ENCODE results near the gene FOXK1. TPM values are rescaled to one million over a fixed set of nuclear protein-coding genes. Genes with fewer than 3 reads are reported as not detected.

FOXK1 gene
- total and polyA plus RNA-seq, 2 of the 13 experiments (the other 11 are each of a cell fraction or from before 2014, with no cell fraction given), result 4.6 to 8.8 TPM

DNA sequence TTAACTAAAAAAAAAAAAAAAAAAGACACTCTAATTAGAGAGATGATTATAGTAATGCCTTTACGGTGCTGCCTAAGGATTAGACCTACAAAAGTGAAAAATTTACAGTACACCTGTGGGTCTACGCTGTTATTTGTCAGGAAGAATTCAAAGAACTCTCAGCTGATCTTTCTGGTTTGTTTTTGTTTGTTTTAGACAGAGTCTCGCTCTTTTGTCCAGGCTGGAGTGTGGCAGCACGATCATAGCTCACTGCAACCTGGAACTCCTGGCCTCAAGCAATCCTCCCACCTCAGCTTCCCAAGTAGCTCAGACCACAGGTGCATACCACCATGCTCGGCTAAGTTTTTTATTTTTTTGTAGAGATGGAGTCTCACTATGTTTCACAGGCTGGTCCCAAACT is 28.3 kb upstream of the FOXK1 start:
- TF ChIP-seq ZNF121 (CRISPR knock-in tag; IDR thresholded peaks at IDR 0.05), result peak; percentile 91
- no peak for TF ChIP-seq NR2C2 (CRISPR knock-in tag; IDR thresholded peaks at IDR 0.05; ENCODE audit: borderline replicate concordance)
- TF ChIP-seq, protein P1, sequence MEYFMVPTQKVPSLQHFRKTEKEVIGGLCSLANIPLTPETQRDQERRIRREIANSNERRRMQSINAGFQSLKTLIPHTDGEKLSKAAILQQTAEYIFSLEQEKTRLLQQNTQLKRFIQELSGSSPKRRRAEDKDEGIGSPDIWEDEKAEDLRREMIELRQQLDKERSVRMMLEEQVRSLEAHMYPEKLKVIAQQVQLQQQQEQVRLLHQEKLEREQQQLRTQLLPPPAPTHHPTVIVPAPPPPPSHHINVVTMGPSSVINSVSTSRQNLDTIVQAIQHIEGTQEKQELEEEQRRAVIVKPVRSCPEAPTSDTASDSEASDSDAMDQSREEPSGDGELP (IDR thresholded peaks at IDR 0.05; ENCODE audit: borderline replicate concordance, low read depth), result peak; percentile 58; the same call in 1 of the 2 replicates
- 0 out of 2 replicates have a peak, but pooled peaks have one; percentile 38 for TF ChIP-seq ZMYM3 (CRISPR knock-in tag; IDR thresholded peaks at IDR 0.05)
- no TSS peak for BruUV-seq (replicated peaks)
- H3K27ac ChIP-seq (ENCODE audit: extremely low read length, insufficient read depth, low read length), result no peak overlapping the region
- intact Hi-C loops (cut with micrococcal nuclease; ENCODE audit: unreplicated experiment), result no loop called here
- H3K4me1 ChIP-seq (ENCODE audit: insufficient read depth, low read length), result peaks cover 30% of the 10 kb centered on the region
- ChIA-PET CTCF (ENCODE audit: low intra/inter-chr PET ratio, low total read pairs) (no interaction called here), POLR2A (interaction anchor here (0.9 kb wide), 1 partner anchor 12 kb away, joined by 3 read pairs; no protein-coding TSS in a partner anchor)
- H3K79me2 ChIP-seq (ENCODE audit: insufficient read depth, low read length), result no peaks in the 10 kb centered on the region
- H3K9ac ChIP-seq (ENCODE audit: insufficient read depth, low read depth, low read length), result no peak overlapping the region
- H3K4me2 ChIP-seq (ENCODE audit: low read depth, low read length), result no peak overlapping the region; the same call in 1 of the 2 replicates
- H2AFZ ChIP-seq (ENCODE audit: low read length), result no peak overlapping the region
- WGBS (ENCODE audit: low lambda C conversion rate), result 12% methylated on average over 5 of the region's 5 CpGs
- DNase-seq (ENCODE audit: low spot score) (no peak), ATAC-seq (no peak), FAIRE-seq (no peak)
- in situ Hi-C loops (cut with HindIII; ENCODE audit: extremely low pct_ligation_motif_present, low pct_unique_long_range_greater_than_20kb), result no loop called here
- H3K9me3 ChIP-seq (ENCODE audit: low read length), result no peaks in the 10 kb centered on the region
- no peaks in the 10 kb centered on the region for H4K20me1 ChIP-seq (ENCODE audit: insufficient read depth, low read length)
- no peaks in the 10 kb centered on the region for H3K36me3 ChIP-seq (replicated peaks in 1 of 2; ENCODE audit: control insufficient read depth in 1 of 2, insufficient read depth in 2 of 2, low read length in 2 of 2)
- H3K27me3 ChIP-seq (ENCODE audit: control insufficient read depth in 1 of 2, insufficient read depth in 2 of 2, low read length in 2 of 2), result 0 out of 5 replicates have a peak, but pooled peaks cover 0 to 4% of the 10 kb centered on the region in 2 experiments
- no peak overlapping the region for H3K4me3 ChIP-seq (replicated peaks in 1 of 3; ENCODE audit: insufficient read depth in 1 of 3, low read depth in 2 of 3, low read length in 3 of 3)

DNA sequence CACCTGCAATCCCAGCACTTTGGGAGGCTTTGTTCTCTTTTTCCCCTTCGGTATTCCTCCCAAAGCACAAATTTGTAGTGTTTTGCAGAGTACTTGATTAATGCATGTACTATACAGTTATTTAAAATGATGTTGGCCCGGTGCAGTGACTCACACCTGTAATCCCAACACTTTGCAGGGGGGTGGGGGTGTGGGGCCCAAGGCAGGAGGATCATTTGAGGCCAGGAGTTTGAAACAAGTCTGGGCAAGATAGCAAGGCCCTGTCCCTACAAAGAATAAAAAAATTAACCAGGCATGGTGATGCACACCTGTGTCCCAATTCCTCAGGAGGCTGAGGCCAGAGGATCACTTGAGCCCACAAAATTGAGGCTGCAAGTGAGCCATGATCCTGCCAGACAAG is 26.8 kb upstream of the FOXK1 start:
- H3K4me3 ChIP-seq (replicated peaks in 1 of 3; ENCODE audit: insufficient read depth in 1 of 3, low read depth in 2 of 3, low read length in 3 of 3), result no peak overlapping the region
- FAIRE-seq, result no peak
- ATAC-seq, result no peak
- in situ Hi-C loops (cut with HindIII; ENCODE audit: extremely low pct_ligation_motif_present, low pct_unique_long_range_greater_than_20kb) (no loop called here), intact Hi-C loops (cut with micrococcal nuclease; ENCODE audit: unreplicated experiment) (no loop called here)
- H3K27ac ChIP-seq (ENCODE audit: extremely low read length, insufficient read depth, low read length), result no peak overlapping the region
- H3K27me3 ChIP-seq (ENCODE audit: control insufficient read depth in 1 of 2, insufficient read depth in 2 of 2, low read length in 2 of 2), result 0 out of 5 replicates have a peak, but pooled peaks cover 0 to 4% of the 10 kb centered on the region in 2 experiments
- peaks cover 9% of the 10 kb centered on the region for H3K9me3 ChIP-seq (ENCODE audit: low read length)
- no peaks in the 10 kb centered on the region for H3K36me3 ChIP-seq (replicated peaks in 1 of 2; ENCODE audit: control insufficient read depth in 1 of 2, insufficient read depth in 2 of 2, low read length in 2 of 2)
- H3K4me1 ChIP-seq (ENCODE audit: insufficient read depth, low read length), result peaks cover 27% of the 10 kb centered on the region
- DNase-seq (ENCODE audit: low spot score), result no peak
- H3K4me2 ChIP-seq (ENCODE audit: low read depth, low read length), result no peak overlapping the region
- no peak overlapping the region for H2AFZ ChIP-seq (ENCODE audit: low read length)
- no TSS peak for BruUV-seq (replicated peaks)
- no peaks in the 10 kb centered on the region for H3K79me2 ChIP-seq (ENCODE audit: insufficient read depth, low read length)
- H4K20me1 ChIP-seq (ENCODE audit: insufficient read depth, low read length), result no peaks in the 10 kb centered on the region
- no peak overlapping the region for H3K9ac ChIP-seq (ENCODE audit: insufficient read depth, low read depth, low read length)
- WGBS (ENCODE audit: low lambda C conversion rate), result 29% methylated on average over 2 of the region's 2 CpGs
- ChIA-PET CTCF (ENCODE audit: low intra/inter-chr PET ratio, low total read pairs) (no interaction called here), POLR2A (no interaction called here)
- TF ChIP-seq RBFOX2 (IDR thresholded peaks at IDR 0.05; ENCODE audit: low read depth, low read length) (no peak), TP53 (CRISPR knock-in tag; conservative IDR thresholded peaks at IDR 0.05) (no peak), HHEX (CRISPR knock-in tag; IDR thresholded peaks at IDR 0.05) (no peak), TOPORS (CRISPR knock-in tag; IDR thresholded peaks at IDR 0.05) (no peak), HMG20B (CRISPR knock-in tag; conservative IDR thresholded peaks at IDR 0.05) (no peak), NFIB (CRISPR knock-in tag; IDR thresholded peaks at IDR 0.05; ENCODE audit: borderline replicate concordance) (no peak), ZBTB38 (CRISPR knock-in tag; IDR thresholded peaks at IDR 0.05) (no peak)
- TF ChIP-seq, protein P2, sequence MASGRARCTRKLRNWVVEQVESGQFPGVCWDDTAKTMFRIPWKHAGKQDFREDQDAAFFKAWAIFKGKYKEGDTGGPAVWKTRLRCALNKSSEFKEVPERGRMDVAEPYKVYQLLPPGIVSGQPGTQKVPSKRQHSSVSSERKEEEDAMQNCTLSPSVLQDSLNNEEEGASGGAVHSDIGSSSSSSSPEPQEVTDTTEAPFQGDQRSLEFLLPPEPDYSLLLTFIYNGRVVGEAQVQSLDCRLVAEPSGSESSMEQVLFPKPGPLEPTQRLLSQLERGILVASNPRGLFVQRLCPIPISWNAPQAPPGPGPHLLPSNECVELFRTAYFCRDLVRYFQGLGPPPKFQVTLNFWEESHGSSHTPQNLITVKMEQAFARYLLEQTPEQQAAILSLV (CRISPR knock-in tag; IDR thresholded peaks at IDR 0.05; ENCODE audit: borderline replicate concordance), result no peak
- TF ChIP-seq, protein P3, sequence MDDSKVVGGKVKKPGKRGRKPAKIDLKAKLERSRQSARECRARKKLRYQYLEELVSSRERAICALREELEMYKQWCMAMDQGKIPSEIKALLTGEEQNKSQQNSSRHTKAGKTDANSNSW (CRISPR knock-in tag; IDR thresholded peaks at IDR 0.05; ENCODE audit: borderline replicate concordance), result no peak
- TF ChIP-seq, protein P4, sequence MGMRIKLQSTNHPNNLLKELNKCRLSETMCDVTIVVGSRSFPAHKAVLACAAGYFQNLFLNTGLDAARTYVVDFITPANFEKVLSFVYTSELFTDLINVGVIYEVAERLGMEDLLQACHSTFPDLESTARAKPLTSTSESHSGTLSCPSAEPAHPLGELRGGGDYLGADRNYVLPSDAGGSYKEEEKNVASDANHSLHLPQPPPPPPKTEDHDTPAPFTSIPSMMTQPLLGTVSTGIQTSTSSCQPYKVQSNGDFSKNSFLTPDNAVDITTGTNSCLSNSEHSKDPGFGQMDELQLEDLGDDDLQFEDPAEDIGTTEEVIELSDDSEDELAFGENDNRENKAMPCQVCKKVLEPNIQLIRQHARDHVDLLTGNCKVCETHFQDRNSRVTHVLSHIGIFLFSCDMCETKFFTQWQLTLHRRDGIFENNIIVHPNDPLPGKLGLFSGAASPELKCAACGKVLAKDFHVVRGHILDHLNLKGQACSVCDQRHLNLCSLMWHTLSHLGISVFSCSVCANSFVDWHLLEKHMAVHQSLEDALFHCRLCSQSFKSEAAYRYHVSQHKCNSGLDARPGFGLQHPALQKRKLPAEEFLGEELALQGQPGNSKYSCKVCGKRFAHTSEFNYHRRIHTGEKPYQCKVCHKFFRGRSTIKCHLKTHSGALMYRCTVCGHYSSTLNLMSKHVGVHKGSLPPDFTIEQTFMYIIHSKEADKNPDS (CRISPR knock-in tag; IDR thresholded peaks at IDR 0.05), result no peak

All from HepG2 (cell line).